A172 (cell line): ENCODE results near the gene AP2A1. TPM values are rescaled to one million over a fixed set of nuclear protein-coding genes. Genes with fewer than 3 reads are reported as not detected.

Source experiments
- DNase-seq: peaks from one replicate; pipeline ENCODE4 v3.0.0-alpha.2; 2015; ENCODE audit warnings: low spot score
- total RNA-seq: library from RNA; depleted of rRNA; stranded (reverse); fragments of >200 nt; shearing (Covaris generic); gene quantifications from 2 replicates; pipeline ENCODE4 v1.2.3, GENCODE V29; 2014; rRNA removed

The AP2A1 gene
- total RNA-seq, 1 experiment from 2014 or later: 130 TPM

DNA sequence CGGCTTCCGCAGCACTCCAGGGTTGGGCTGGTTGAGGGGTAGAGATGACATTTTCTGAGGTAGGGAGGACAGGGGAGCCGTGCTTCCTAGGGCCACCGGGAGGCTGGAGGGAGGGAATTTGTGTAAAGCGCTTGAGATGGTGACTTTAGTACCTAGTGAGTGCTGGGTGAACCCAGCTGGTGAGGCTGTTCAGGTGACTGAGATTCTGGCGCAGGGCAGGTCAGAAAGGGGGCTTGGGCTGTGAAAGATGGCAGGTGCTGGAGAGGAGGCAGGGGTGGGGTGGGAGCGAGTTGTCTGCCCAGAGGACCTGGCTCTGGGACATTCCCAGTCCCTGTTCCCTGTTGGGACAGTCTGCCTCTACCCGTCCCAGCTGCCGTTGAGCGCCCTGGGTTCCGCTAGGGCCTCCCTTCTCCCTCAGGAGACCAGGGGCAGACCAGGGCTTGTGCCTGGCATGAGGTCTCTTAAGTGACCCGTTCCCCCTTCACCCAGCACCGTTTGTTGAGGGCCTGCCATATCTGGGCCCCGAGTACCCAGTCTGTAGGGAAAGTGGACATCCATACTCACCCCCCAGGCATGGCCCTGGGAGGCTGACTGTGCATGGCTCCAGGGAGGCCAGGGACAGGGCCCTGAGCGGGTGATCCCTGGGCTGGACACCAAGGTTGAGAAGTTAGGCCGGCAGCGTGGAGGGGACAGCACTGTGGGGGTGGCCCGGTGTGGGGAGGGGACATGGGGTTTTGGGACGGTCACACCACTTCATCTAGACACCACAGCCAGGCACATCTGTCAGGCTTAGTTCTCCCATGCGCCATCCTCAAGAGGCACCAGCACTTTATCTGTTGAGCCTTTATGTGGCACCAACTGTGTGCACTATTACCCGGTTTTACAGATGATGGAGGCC lies 89.1 kb downstream of the AP2A1 start:
- no peak for DNase-seq

DNA sequence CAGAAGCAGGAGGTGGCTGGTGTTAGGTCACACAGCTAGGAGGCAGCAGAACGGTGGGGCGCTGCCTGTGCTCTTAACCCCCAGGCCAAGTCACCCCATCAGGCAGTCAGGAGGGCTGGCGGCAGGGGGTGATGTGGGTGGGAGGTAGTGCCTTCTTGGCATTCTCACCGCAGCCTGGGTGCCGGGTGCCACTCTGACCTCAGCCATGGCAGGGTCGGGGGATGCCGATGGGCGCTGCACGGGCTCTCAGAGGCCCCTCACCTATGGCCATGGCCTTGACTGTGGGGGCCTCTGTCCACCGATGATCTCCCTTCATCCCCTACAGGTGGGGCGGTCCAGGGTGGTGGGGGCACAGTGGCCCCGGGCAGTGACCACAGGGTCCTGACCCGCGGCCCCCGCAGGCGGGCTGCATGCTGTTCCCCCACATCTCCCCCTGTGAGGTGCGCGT lies 89.8 kb downstream of the AP2A1 start:
- DNase-seq: no peak

Other genes with a start within 250 kb of the AP2A1 start
- gene RCN3, start 239.0 kb upstream of the AP2A1 start, total RNA-seq: 0.46 TPM in 1 of 2 replicates, not detected in the other
- gene NOSIP, start 186.4 kb upstream of the AP2A1 start, total RNA-seq: 131 and 142 TPM in 2 replicates
- gene PRRG2, start 185.7 kb upstream of the AP2A1 start, total RNA-seq: 0.43 and 0.79 TPM in 2 replicates
- gene PRR12, start 175.8 kb upstream of the AP2A1 start, total RNA-seq: 2.3 and 4.7 TPM in 2 replicates
- 32.0 and 34.5 TPM in 2 replicates for gene RRAS, start 126.9 kb upstream of the AP2A1 start, total RNA-seq
- 28.8 and 31.9 TPM in 2 replicates for gene SCAF1, start 124.8 kb upstream of the AP2A1 start, total RNA-seq
- gene IRF3, start 101.1 kb upstream of the AP2A1 start, total RNA-seq: 72.2 and 75.6 TPM in 2 replicates
- gene BCL2L12, start 101.1 kb upstream of the AP2A1 start, total RNA-seq: 21.8 and 24.5 TPM in 2 replicates
- gene PRMT1, start 89.7 kb upstream of the AP2A1 start, total RNA-seq: 485 and 504 TPM in 2 replicates
- gene ADM5, start 77.4 kb upstream of the AP2A1 start, total RNA-seq: 2.7 and 3.2 TPM in 2 replicates
- gene CPT1C, start 75.9 kb upstream of the AP2A1 start, total RNA-seq: 0.53 and 6.1 TPM in 2 replicates
- not detected in 2 replicates for gene TSKS, start 3.7 kb upstream of the AP2A1 start, total RNA-seq
- 17.6 and 19.0 TPM in 2 replicates for gene FUZ, start 46.3 kb downstream of the AP2A1 start, total RNA-seq
- 28.6 and 34.8 TPM in 2 replicates for gene MED25, start 51.3 kb downstream of the AP2A1 start, total RNA-seq
- 119 and 139 TPM in 2 replicates for gene PTOV1, start 84.2 kb downstream of the AP2A1 start, total RNA-seq
- gene PNKP, start 100.6 kb downstream of the AP2A1 start, total RNA-seq: 50.7 and 63.0 TPM in 2 replicates
- 19.2 and 22.7 TPM in 2 replicates for gene AKT1S1, start 110.4 kb downstream of the AP2A1 start, total RNA-seq
- gene TBC1D17, start 110.7 kb downstream of the AP2A1 start, total RNA-seq: 10.1 and 11.9 TPM in 2 replicates
- 6.4 and 15.4 TPM in 2 replicates for gene IL4I1, start 129.9 kb downstream of the AP2A1 start, total RNA-seq
- gene ATF5, start 162.2 kb downstream of the AP2A1 start, total RNA-seq: 30.3 and 35.6 TPM in 2 replicates
- gene NUP62, start 162.5 kb downstream of the AP2A1 start, total RNA-seq: 84.6 and 91.3 TPM in 2 replicates
- not detected in 2 replicates for gene SIGLEC11, start 194.2 kb downstream of the AP2A1 start, total RNA-seq